Tibial artery (tissue), 4 donors: ENCODE measurements around the gene NEDD8.

Experiments used
- DNase-seq, 2 donors: peaks; one replicate each; pipeline ENCODE4 v3.0.0-alpha.2; 2019
- H3K27ac ChIP-seq, 2 donors: fragments of 200-600 bp; sonication (generic) in 1 of 2; 1 replicate in 1 of 2; 2 replicates in 1 of 2; pipeline ENCODE4 v1.5.1; 2018 to 2019; ENCODE audit warnings: mild to moderate bottlenecking in 1 of 2
- H3K27me3 ChIP-seq, 2 donors: fragments of 200-600 bp; sonication (generic) in 1 of 2; one replicate each; pipeline versions ENCODE4 v1.5.1 to v1.6.0; 2016 to 2019
- H3K36me3 ChIP-seq, 3 donors: fragments of 200-600 bp; sonication (generic) in 2 of 3; one replicate each; pipeline ENCODE4 v1.5.1; 2016 to 2019; ENCODE audit warnings: mild to moderate bottlenecking in 2 of 3
- H3K4me1 ChIP-seq, 4 donors: fragments of 200-600 bp; sonication (generic) in 2 of 4; 1 replicate in 3 of 4; 2 replicates in 1 of 4; pipeline ENCODE4 v1.5.1; 2016 to 2019
- H3K4me3 ChIP-seq, 2 donors: fragments of 200-600 bp; sonication (generic) in 1 of 2; 1 replicate in 1 of 2; 2 replicates in 1 of 2; pipeline ENCODE4 v1.5.1; 2018 to 2019; ENCODE audit warnings: mild to moderate bottlenecking in 2 of 2
- H3K9me3 ChIP-seq, 3 donors: fragments of 200-600 bp; sonication (generic) in 1 of 3; one replicate each; pipeline ENCODE4 v1.5.1; 2016 to 2019
- intact Hi-C: fragments of 100-400 bp; cut with DNase I; formaldehyde crosslinking; loops from one replicate; pipeline ENCODE4 v1.15.0; 2023; ENCODE audit warnings: low total_unique reads
- TF ChIP-seq, protein P1 (sequence below), 2 experiments: fragments of 200-600 bp in 1 of 2; fragments of 450-650 bp in 1 of 2; IDR thresholded peaks; one replicate each; pipeline ENCODE4 v1.5.1; 2017 to 2019; ENCODE audit warnings: antibody characterized with exemption in 2 of 2, mild to moderate bottlenecking in 1 of 2, moderate library complexity in 1 of 2

The NEDD8 gene

DNA sequence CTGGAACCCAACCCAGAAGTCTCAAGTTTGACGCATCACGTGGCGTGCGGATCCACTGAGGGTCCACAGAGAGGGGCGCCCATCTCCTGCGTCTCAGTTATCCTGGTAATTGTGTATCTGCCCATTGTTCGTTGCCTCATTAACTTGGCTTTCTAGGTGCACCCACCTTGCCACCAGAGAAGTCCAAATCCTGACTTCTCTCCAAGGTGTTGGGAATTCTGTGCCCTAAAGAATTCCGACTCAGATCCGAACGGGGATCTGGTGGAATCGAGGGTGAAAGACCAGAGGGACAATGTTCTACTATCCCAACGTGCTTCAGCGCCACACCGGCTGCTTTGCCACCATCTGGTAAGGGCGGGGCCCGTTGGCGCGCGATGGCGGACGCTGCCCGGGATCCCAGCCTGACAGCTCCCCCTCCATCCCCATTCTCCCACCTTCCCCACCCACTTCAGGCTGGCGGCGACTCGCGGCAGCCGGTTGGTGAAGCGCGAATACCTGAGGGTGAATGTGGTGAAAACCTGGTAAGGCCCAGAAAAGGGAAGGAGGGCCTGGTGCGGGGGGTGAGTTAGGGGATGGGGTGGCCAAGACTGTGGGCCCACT is 59.8 kb downstream of the NEDD8 start:
- H3K4me3 ChIP-seq = peak overlapping the region; percentile 36 to 46
- no peaks in the 10 kb centered on the region for H3K27me3 ChIP-seq
- DNase-seq = no peak
- TF ChIP-seq, protein P1, sequence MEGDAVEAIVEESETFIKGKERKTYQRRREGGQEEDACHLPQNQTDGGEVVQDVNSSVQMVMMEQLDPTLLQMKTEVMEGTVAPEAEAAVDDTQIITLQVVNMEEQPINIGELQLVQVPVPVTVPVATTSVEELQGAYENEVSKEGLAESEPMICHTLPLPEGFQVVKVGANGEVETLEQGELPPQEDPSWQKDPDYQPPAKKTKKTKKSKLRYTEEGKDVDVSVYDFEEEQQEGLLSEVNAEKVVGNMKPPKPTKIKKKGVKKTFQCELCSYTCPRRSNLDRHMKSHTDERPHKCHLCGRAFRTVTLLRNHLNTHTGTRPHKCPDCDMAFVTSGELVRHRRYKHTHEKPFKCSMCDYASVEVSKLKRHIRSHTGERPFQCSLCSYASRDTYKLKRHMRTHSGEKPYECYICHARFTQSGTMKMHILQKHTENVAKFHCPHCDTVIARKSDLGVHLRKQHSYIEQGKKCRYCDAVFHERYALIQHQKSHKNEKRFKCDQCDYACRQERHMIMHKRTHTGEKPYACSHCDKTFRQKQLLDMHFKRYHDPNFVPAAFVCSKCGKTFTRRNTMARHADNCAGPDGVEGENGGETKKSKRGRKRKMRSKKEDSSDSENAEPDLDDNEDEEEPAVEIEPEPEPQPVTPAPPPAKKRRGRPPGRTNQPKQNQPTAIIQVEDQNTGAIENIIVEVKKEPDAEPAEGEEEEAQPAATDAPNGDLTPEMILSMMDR (IDR thresholded peaks at IDR 0.05) = no peak
- intact Hi-C loops = no loop called here
- H3K36me3 ChIP-seq = peaks cover 6 to 55% (median 21%) of the 10 kb centered on the region in 3 donors
- peak overlapping the region; percentile 0 to 27 for H3K27ac ChIP-seq
- peaks cover 0 to 13% (median 3%) of the 10 kb centered on the region in 4 donors for H3K4me1 ChIP-seq
- H3K9me3 ChIP-seq = no peaks in the 10 kb centered on the region

DNA sequence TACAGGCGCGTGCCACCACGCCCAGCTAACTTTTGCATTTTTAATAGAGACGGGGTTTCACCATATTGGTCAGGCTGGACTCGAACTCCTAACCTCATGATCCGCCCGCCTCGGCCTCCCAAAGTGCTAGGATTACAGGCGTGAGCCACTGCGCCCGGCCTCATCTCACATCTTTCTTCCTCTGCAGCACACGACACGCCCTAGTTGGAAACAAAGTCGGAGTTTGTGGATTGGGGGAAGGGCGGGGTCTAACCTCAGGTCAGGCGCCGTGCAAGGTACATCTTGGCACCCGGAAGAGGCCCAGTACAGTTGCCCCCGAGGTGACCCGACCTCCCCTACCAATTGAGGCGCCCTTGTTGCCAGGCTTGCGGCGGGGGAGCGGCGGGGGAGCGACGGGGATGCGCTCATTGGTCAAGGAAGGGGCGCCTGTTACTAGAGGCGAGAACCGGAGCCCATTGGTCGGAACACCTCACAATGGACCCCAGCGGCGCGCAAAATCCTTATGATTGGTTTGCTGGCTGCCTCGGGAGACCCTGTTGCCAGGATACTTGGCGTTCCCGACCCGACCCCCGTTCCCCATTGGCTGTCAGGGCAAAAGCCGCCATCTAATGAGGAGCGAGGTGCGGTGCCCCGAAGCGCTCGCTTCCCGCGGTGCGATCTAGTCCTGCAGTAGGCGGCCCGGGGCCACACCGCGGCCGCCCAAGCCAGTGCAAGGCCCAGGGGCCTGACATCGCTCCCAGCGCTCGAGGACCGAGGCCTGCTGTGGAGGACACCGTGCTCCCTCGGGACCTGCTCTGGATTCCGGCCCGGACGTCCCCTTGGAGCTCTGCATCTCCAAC is 60.5 kb downstream of the NEDD8 start, which contains the start of gene REC8:
Gene REC8 (plus strand): TSS at position 659 of the 839 bp plus-strand sequence. CDS start 473 bp downstream, outside the sequence.
- peaks cover 0 to 13% (median 3%) of the 10 kb centered on the region in 4 donors for H3K4me1 ChIP-seq
- no peaks in the 10 kb centered on the region for H3K27me3 ChIP-seq
- TF ChIP-seq, protein P1 (IDR thresholded peaks at IDR 0.05) = no peak
- H3K9me3 ChIP-seq = no peaks in the 10 kb centered on the region
- H3K4me3 ChIP-seq = peak within 1 kb of the TSS; percentile 36 to 46
- peak; percentile 72 to 81 for DNase-seq
- peaks cover 8 to 55% (median 23%) of the 10 kb centered on the region in 3 donors for H3K36me3 ChIP-seq
- intact Hi-C loops = no loop called here
- peak within 1 kb of the TSS; percentile 0 to 27 for H3K27ac ChIP-seq

DNA sequence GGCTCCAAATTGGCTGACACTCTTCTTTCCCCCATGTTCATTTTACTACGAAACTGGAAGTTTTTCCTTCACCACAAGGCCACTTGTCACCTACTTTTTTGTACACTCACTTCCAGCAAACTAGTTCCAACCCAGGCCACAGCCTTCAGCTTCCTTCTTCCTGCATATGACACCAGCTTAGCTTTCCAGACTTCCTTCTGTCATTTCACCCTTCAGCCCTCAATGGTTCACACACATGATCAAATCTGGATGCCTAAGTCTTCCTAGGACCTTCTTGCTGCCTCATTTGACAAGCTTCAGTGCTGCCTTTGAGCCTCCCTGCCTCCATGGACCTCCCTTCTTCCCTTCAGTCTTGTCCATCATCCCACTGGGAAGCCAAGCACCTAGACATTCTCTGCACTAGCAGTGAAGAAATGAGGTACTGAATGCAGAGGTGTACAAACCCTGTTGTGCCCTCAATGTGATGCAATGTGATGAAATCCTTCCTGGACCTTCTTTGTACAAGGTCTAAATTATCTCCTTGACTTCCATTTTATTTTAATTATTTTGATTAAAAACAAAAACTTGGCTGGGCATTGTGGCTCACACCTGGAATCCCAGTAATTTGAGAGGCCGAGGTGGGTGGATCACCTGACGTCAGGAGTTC is 64.6 kb downstream of the NEDD8 start:
- TF ChIP-seq, protein P1 (IDR thresholded peaks at IDR 0.05) = no peak
- peaks cover 47 to 80% (median 63%) of the 10 kb centered on the region in 3 donors for H3K36me3 ChIP-seq
- peaks cover 0 to 26% (median 19%) of the 10 kb centered on the region in 4 donors for H3K4me1 ChIP-seq
- intact Hi-C loops = no loop called here
- no peak overlapping the region for H3K4me3 ChIP-seq
- H3K27ac ChIP-seq = no peak overlapping the region
- H3K9me3 ChIP-seq = no peaks in the 10 kb centered on the region
- no peak for DNase-seq
- H3K27me3 ChIP-seq = no peaks in the 10 kb centered on the region
